K562 (cell line): ENCODE results near the gene HAPLN3. TPM values are rescaled to one million over a fixed set of nuclear protein-coding genes. Genes with fewer than 3 reads are reported as not detected.

Experiments
- ATAC-seq: fragments of 200-7000 bp; cut with Tn5 transposase; 3 replicates; pipeline ENCODE4 v1.9.1; 2020; ENCODE audit warnings: moderate library complexity
- BruUV-seq: library from RNA; stranded (reverse); fragments of 400-500 nt; replicated peaks from 2 replicates; lab custom pipeline; 2021; lab: Mats Ljungman, UMichigan
- CTCF ChIA-PET: fragments of 300-600 bp; formaldehyde crosslinking; extraction: SDS; loops from one replicate; lab custom pipeline; 2021; ENCODE audit warnings: low intra/inter-chr PET ratio; lab: Yijun Ruan, JAX
- POLR2A ChIA-PET: fragments of 300-600, 350-650 bp; sonication (Branson Sonifier 250); formaldehyde crosslinking; extraction: SDS; loops from one replicate; lab custom pipeline; 2021; ENCODE audit warnings: antibody characterized with exemption, inconsistent platforms; lab: Yijun Ruan, JAX
- DNase-seq, 4 experiments: peaks; one replicate each; pipeline versions ENCODE4 v3.0.0 to v3.0.0-alpha.2; 2011 to 2018; ENCODE audit warnings: low spot score in 3 of 4, mixed read lengths in 3 of 4; ENCODE audit errors: extremely low read depth in 1 of 4
- FAIRE-seq: peaks from 2 replicates; lab custom pipeline; 2011; peaks lifted over from hg19 to GRCh38; lab: Jason Lieb, UNC
- H2AFZ ChIP-seq: 2 replicates; pipeline ENCODE4 v1.6.0; 2011; ENCODE audit warnings: low read depth, low read length, control low read depth, inconsistent platforms
- H3K27ac ChIP-seq: fragments of 200-600 bp; 3 replicates; pipeline ENCODE4 v1.8.0; 2011; ENCODE audit warnings: low read depth, mild to moderate bottlenecking, control low read depth, inconsistent platforms, low read length, moderate library complexity, mixed read lengths; ENCODE audit errors: extremely low read depth
- H3K27me3 ChIP-seq, 2 experiments: fragments of 300-600 bp in 1 of 2; 2 replicates in 1 of 2; 3 replicates in 1 of 2; pipeline versions ENCODE4 v1.6.0 to v1.8.0; 2011; ENCODE audit warnings: inconsistent platforms in 2 of 2, low read length in 2 of 2, mild to moderate bottlenecking in 1 of 2, mixed read lengths in 1 of 2, moderate library complexity in 1 of 2; ENCODE audit not compliant: control insufficient read depth in 2 of 2, insufficient read depth in 2 of 2
- H3K36me3 ChIP-seq: fragments of 300-600 bp; 3 replicates; pipeline ENCODE4 v1.8.0; 2011; ENCODE audit warnings: mild to moderate bottlenecking, low read length, inconsistent platforms; ENCODE audit not compliant: control insufficient read depth, insufficient read depth
- H3K4me1 ChIP-seq, 2 experiments: fragments of 200-600 bp in 1 of 2; replicated peaks in 1 of 2; 2 replicates in 1 of 2; 3 replicates in 1 of 2; pipeline versions ENCODE4 v1.5.1 to v1.8.0; 2011; ENCODE audit warnings: inconsistent platforms in 2 of 2, low read length in 2 of 2, mild to moderate bottlenecking in 1 of 2, mixed read lengths in 1 of 2, moderate library complexity in 1 of 2; ENCODE audit not compliant: control insufficient read depth in 2 of 2, insufficient read depth in 2 of 2
- H3K4me2 ChIP-seq: 2 replicates; pipeline ENCODE4 v1.6.1; 2011; ENCODE audit warnings: low read length, control low read depth, inconsistent platforms, mixed read lengths; ENCODE audit not compliant: insufficient read depth
- H3K4me3 ChIP-seq: fragments of 200-600 bp; sonication (generic), shearing (Covaris generic); 2 replicates; pipeline ENCODE4 v1.5.1; 2016; ENCODE audit warnings: control low read depth, inconsistent platforms
- H3K79me2 ChIP-seq: fragments of 200-600 bp; 3 replicates; pipeline ENCODE4 v1.8.0; 2011; ENCODE audit warnings: low read length, inconsistent platforms; ENCODE audit not compliant: control insufficient read depth, insufficient read depth
- H3K9ac ChIP-seq, 2 experiments: 2 replicates each; pipeline versions ENCODE4 v1.6.0 to v1.6.1; 2011; ENCODE audit warnings: low read depth in 2 of 2, low read length in 2 of 2, control low read depth in 1 of 2, inconsistent platforms in 1 of 2, mild to moderate bottlenecking in 1 of 2, mixed read lengths in 1 of 2; ENCODE audit not compliant: insufficient read depth in 1 of 2
- H3K9me1 ChIP-seq: one replicate; pipeline ENCODE4 v1.6.0; 2011; ENCODE audit warnings: inconsistent platforms, mild to moderate bottlenecking, low read length, moderate library complexity; ENCODE audit not compliant: control insufficient read depth, insufficient read depth
- H3K9me3 ChIP-seq: replicated peaks from 2 replicates; pipeline ENCODE4 v1.5.1; 2011; ENCODE audit warnings: low read depth, low read length, inconsistent platforms; ENCODE audit not compliant: control insufficient read depth, insufficient read depth
- H4K20me1 ChIP-seq: replicated peaks from 2 replicates; pipeline ENCODE4 v1.6.1; 2011; ENCODE audit warnings: low read length, inconsistent platforms, mixed read lengths; ENCODE audit not compliant: control insufficient read depth, insufficient read depth
- ERF ChIP-seq: fragments of 450-650 bp; formaldehyde crosslinking; IDR thresholded peaks from 2 replicates; pipeline ENCODE4 v1.4.0; 2020; ENCODE audit warnings: mild to moderate bottlenecking, mixed read lengths
- ESRRA ChIP-seq: fragments of 450-650 bp; IDR thresholded peaks from 2 replicates; pipeline ENCODE4 v1.6.1; 2014; ENCODE audit warnings: low read depth, mild to moderate bottlenecking, moderate library complexity, borderline replicate concordance
- GATA2 ChIP-seq: sonication (generic); formaldehyde crosslinking; IDR thresholded peaks from 2 replicates; pipeline ENCODE4 v1.4.0; 2020; ENCODE audit warnings: mild to moderate bottlenecking, missing genetic modification reagents
- HMBOX1 ChIP-seq: sonication (generic); IDR thresholded peaks from 2 replicates; pipeline ENCODE4 v1.6.1; 2016
- HMGN3 ChIP-seq: IDR thresholded peaks from 2 replicates; pipeline ENCODE4 v1.6.1; 2011; ENCODE audit warnings: borderline replicate concordance, low read depth, mild to moderate bottlenecking, mixed read lengths, low read length; ENCODE audit not compliant: insufficient read length; ENCODE audit errors: extremely low read depth
- MAZ ChIP-seq, 2 experiments: fragments of 450-650 bp in 1 of 2; sonication (generic) in 1 of 2; formaldehyde crosslinking; IDR thresholded peaks in 1 of 2; conservative IDR thresholded peaks in 1 of 2; 2 replicates each; pipeline versions ENCODE4 v1.4.0 to v1.5.0; 2020; ENCODE audit warnings: mild to moderate bottlenecking in 1 of 2, missing genetic modification reagents in 1 of 2
- NRF1 ChIP-seq, 2 experiments: fragments of 450-650 bp; IDR thresholded peaks in 1 of 2; conservative IDR thresholded peaks in 1 of 2; 2 replicates each; pipeline ENCODE4 v1.6.1; 2014; ENCODE audit warnings: mild to moderate bottlenecking in 2 of 2
- POLR2AphosphoS2 ChIP-seq: IDR thresholded peaks from 2 replicates; pipeline ENCODE4 v1.6.1; 2012; ENCODE audit warnings: low read length, improper control_type of control experiment
- POLR2G ChIP-seq: fragments of 200-400 bp; formaldehyde crosslinking; IDR thresholded peaks from 2 replicates; pipeline ENCODE4 v1.6.1; 2017; ENCODE audit warnings: low read depth, mild to moderate bottlenecking, antibody characterized with exemption, low read length, moderate library complexity
- RAD21 ChIP-seq, 2 experiments: fragments of 250-450 bp in 1 of 2; fragments of 450-650 bp in 1 of 2; sonication (Bioruptor Pico) in 1 of 2; formaldehyde crosslinking in 1 of 2; IDR thresholded peaks in 1 of 2; conservative IDR thresholded peaks in 1 of 2; 2 replicates each; pipeline versions ENCODE4 v1.4.0 to v1.8.0; 2020 to 2022; ENCODE audit warnings: mild to moderate bottlenecking in 2 of 2, moderate library complexity in 1 of 2
- RBFOX2 ChIP-seq: fragments of 200-400 bp; formaldehyde crosslinking; IDR thresholded peaks from 2 replicates; pipeline ENCODE4 v1.6.1; 2017; ENCODE audit warnings: low read depth, mild to moderate bottlenecking, low read length, moderate library complexity
- SETDB1 ChIP-seq: IDR thresholded peaks from one replicate; pipeline ENCODE4 v1.6.1; 2012; ENCODE audit warnings: low read length, control low read depth, inconsistent platforms
- SMC3 ChIP-seq: conservative IDR thresholded peaks from 2 replicates; pipeline ENCODE4 v1.6.1; 2011; ENCODE audit warnings: low read depth, low read length, improper control_type of control experiment; ENCODE audit not compliant: insufficient read depth
- SP1 ChIP-seq: sonication (generic); formaldehyde crosslinking; IDR thresholded peaks from 2 replicates; pipeline ENCODE4 v1.8.1; 2022; ENCODE audit warnings: mild to moderate bottlenecking, missing genetic modification reagents
- SRF ChIP-seq, 2 experiments: fragments of 250-450, 450-650 bp in 1 of 2; sonication (Bioruptor Pico) in 1 of 2; sonication (generic) in 1 of 2; formaldehyde crosslinking; IDR thresholded peaks; 2 replicates each; pipeline versions ENCODE4 v1.5.0 to v1.5.1; 2020 to 2022; ENCODE audit warnings: mild to moderate bottlenecking in 1 of 2, missing genetic modification reagents in 1 of 2
- TAF15 ChIP-seq: fragments of 200-400 bp; formaldehyde crosslinking; IDR thresholded peaks from 2 replicates; pipeline ENCODE4 v1.6.1; 2017; ENCODE audit warnings: mild to moderate bottlenecking, low read depth, low read length, moderate library complexity
- TFAP4 ChIP-seq: sonication (generic); formaldehyde crosslinking; IDR thresholded peaks from 2 replicates; pipeline ENCODE4 v1.8.0; 2022; ENCODE audit warnings: missing genetic modification reagents, mild to moderate bottlenecking, moderate library complexity, borderline replicate concordance
- ZNF644 ChIP-seq: fragments of 200-800 bp; sonication (Bioruptor generic); IDR thresholded peaks from 2 replicates; pipeline ENCODE4 v1.6.1; 2016; ENCODE audit warnings: low read depth, missing genetic modification characterization, missing compliant biosample characterization
- ZNF695 ChIP-seq: fragments of 450-650 bp; formaldehyde crosslinking; IDR thresholded peaks from 2 replicates; pipeline ENCODE4 v1.4.0; 2020; ENCODE audit warnings: mild to moderate bottlenecking, moderate library complexity
- WGBS: fragments of 100-300 bp; shearing (Covaris generic); methylation state at CpG from one replicate; pipeline ENCODE4 v1.1.6; 2016; ENCODE audit warnings: low coverage, mixed read lengths; ENCODE audit not compliant: insufficient coverage; ENCODE audit errors: missing lambda C conversion rate; 5-methylcytosine and 5-hydroxymethylcytosine counted together
- in situ Hi-C: fragments of 300-500 bp; cut with MboI; formaldehyde crosslinking; loops from 4 replicates; pipeline ENCODE4 v1.15.0; 2018; ENCODE audit warnings: inconsistent platforms, mixed read lengths
- intact Hi-C: fragments of 100-400 bp; cut with micrococcal nuclease; formaldehyde crosslinking; loops from 2 replicates; pipeline ENCODE4 v1.14.2; 2022
- polyA plus RNA-seq, 8 experiments: library from polyadenylated mRNA; depleted of rRNA in 4 of 8; stranded (reverse) in 5 of 8; unstranded in 3 of 8; fragments of >200 nt; fragmentation: Nextera tagmentation in 2 of 8; fragmentation: Illumina TruSeq in 1 of 8; extraction: Ambion mirVana in 2 of 8; extraction: Trizol in 1 of 8; gene quantifications; 2 replicates each; pipeline versions ENCODE4 v1.2.1 to v1.2.3, GENCODE V29; 2011 to 2014; ENCODE audit warnings: inconsistent platforms in 1 of 8, missing spikeins in 1 of 8
- total RNA-seq, 7 experiments: library from RNA; depleted of rRNA in 6 of 7; stranded (reverse); fragments of >200 nt in 6 of 7; fragmentation: Illumina TruSeq in 2 of 7; extraction: Trizol in 2 of 7; gene quantifications; 2 replicates each; pipeline versions ENCODE4 v1.2.1 to v1.2.3, GENCODE V29; 2011 to 2021; ENCODE audit warnings: low replicate concordance in 1 of 7

HAPLN3 gene
- total and polyA plus RNA-seq, 9 of the 15 experiments (the other 6 are each of a cell fraction or from before 2014, with no cell fraction given), result 0.04 to 2.4 (median 0.65) TPM

- ChIA-PET POLR2A (interaction anchor here (1.0 to 1.5 kb wide), 3 partner anchors 7 to 397 kb away, joined by 3 to 4 read pairs (median 3); no protein-coding TSS in a partner anchor), CTCF (no interaction called here)
- Histone ChIP-seq H3K79me2 (no peaks in the 10 kb centered on the region), H4K20me1 (no peaks in the 10 kb centered on the region), H3K9ac (peak overlapping the region in 1 of 2 experiments; percentile 86; a peak in 2 of 4 replicates), H3K9me1 (no peaks in the 10 kb centered on the region), H3K27me3 (no peaks in the 10 kb centered on the region), H3K27ac (no peak overlapping the region), H3K36me3 (peaks cover 30% of the 10 kb centered on the region; the same call in 2 of the 3 replicates), H3K4me1 (peaks cover 9 to 43% of the 10 kb centered on the region in 2 experiments; a peak in 4 of 5 replicates), H3K4me3 (no peak overlapping the region), H3K9me3 (no peaks in the 10 kb centered on the region), H3K4me2 (no peak overlapping the region), H2AFZ (no peak overlapping the region)
- DNase-seq, result peak; percentile 83 to 91 (median 84)
- peak; percentile 95 for FAIRE-seq
- BruUV-seq, result no TSS peak
- in situ Hi-C loops (no loop called here), intact Hi-C loops (loop anchor here (5.0 kb wide), 1 partner anchor 280 kb away; no protein-coding TSS in a partner anchor)
- WGBS, result 26% methylated on average over 11 of the region's 12 CpGs
- peak; percentile 98 for ATAC-seq
- peak in 1 of 2 experiments; percentile 69; a peak in 2 of 4 replicates for TF ChIP-seq SRF (CRISPR knock-in tag; IDR thresholded peaks at IDR 0.05)
- peak; percentile 67 for TF ChIP-seq HMGN3
- no peak for TF ChIP-seq ZNF695 (CRISPR knock-in tag)
- TF ChIP-seq RAD21 (CRISPR knock-in tag; conservative IDR thresholded peaks at IDR 0.05 in 1 of 2, IDR thresholded peaks at IDR 0.05 in 1 of 2), result peak; percentile 38 to 52; a peak in 3 of 4 replicates
- no peak for TF ChIP-seq TAF15
- no peak for TF ChIP-seq SETDB1
- no peak for TF ChIP-seq HMBOX1
- peak; percentile 36; the same call in 1 of the 2 replicates for TF ChIP-seq RBFOX2
- peak; percentile 28; the same call in 1 of the 2 replicates for TF ChIP-seq ESRRA
- TF ChIP-seq SMC3, result peak; percentile 44; the same call in 1 of the 2 replicates
- TF ChIP-seq POLR2G, result peak; percentile 63
- TF ChIP-seq MAZ (CRISPR knock-in tag; conservative IDR thresholded peaks at IDR 0.05 in 1 of 2, IDR thresholded peaks at IDR 0.05 in 1 of 2), result peak; percentile 69 to 88
- peak; percentile 47; the same call in 1 of the 2 replicates for TF ChIP-seq TFAP4 (CRISPR knock-in tag)
- TF ChIP-seq ZNF644, result no peak
- TF ChIP-seq GATA2 (CRISPR knock-in tag), result no peak
- peak; percentile 69; the same call in 1 of the 2 replicates for TF ChIP-seq POLR2AphosphoS2
- no peak for TF ChIP-seq ERF
- peak; percentile 72 for TF ChIP-seq SP1 (CRISPR knock-in tag)
- TF ChIP-seq NRF1 (conservative IDR thresholded peaks at IDR 0.05 in 1 of 2, IDR thresholded peaks at IDR 0.05 in 1 of 2), result peak; percentile 58 to 65
These were observed 2.3 kb upstream of the HAPLN3 start for GRCh38 chr15:88897456-88898194.
